Gastrocnemius medialis (tissue), 4 donors: ENCODE measurements around the gene WFDC13. TPM values are rescaled to one million over a fixed set of nuclear protein-coding genes. Genes with fewer than 3 reads are reported as not detected.

ENCODE experiments used
- ATAC-seq, 2 donors: fragments of 150-250 bp; one replicate each; pipeline ENCODE4 v1.9.1; 2016
- DNase-seq, 2 donors: peaks; one replicate each; pipeline ENCODE4 v3.0.0-alpha.2; 2019
- H3K27ac ChIP-seq, 4 donors: fragments of 200-600 bp; sonication (generic); 1 replicate in 1 of 4; 2 replicates in 3 of 4; pipeline ENCODE4 v1.5.1; 2016 to 2018; ENCODE audit warnings: mild to moderate bottlenecking in 2 of 4, moderate library complexity in 1 of 4
- H3K27me3 ChIP-seq, 3 donors: fragments of 200-600 bp; sonication (generic) in 2 of 3; 1 replicate in 1 of 3; 2 replicates in 2 of 3; pipeline versions ENCODE4 v1.5.1 to v1.6.0; 2016 to 2019; ENCODE audit warnings: mild to moderate bottlenecking in 1 of 3, moderate library complexity in 1 of 3
- H3K36me3 ChIP-seq, 2 donors: fragments of 200-600 bp; sonication (generic) in 1 of 2; one replicate each; pipeline ENCODE4 v1.5.1; 2017 to 2018
- H3K4me1 ChIP-seq, 2 donors: fragments of 200-600 bp; sonication (generic) in 1 of 2; one replicate each; pipeline ENCODE4 v1.5.1; 2016 to 2017; ENCODE audit warnings: mild to moderate bottlenecking in 2 of 2
- H3K4me3 ChIP-seq, 4 donors: fragments of 200-600 bp; sonication (generic) in 3 of 4; 1 replicate in 1 of 4; 2 replicates in 3 of 4; pipeline ENCODE4 v1.5.1; 2016 to 2019; ENCODE audit warnings: mild to moderate bottlenecking in 2 of 4
- H3K9me3 ChIP-seq, 3 donors: fragments of 200-600 bp; sonication (generic) in 2 of 3; 1 replicate in 1 of 3; 2 replicates in 2 of 3; pipeline ENCODE4 v1.5.1; 2016 to 2019
- CTCF ChIP-seq, 5 experiments: fragments of 450-650 bp in 3 of 5; fragments of 200-600 bp in 2 of 5; sonication (generic) in 2 of 5; IDR thresholded peaks in 4 of 5; conservative IDR thresholded peaks in 1 of 5; 1 replicate in 4 of 5; 2 replicates in 1 of 5; pipeline ENCODE4 v1.5.1; 2016 to 2019; ENCODE audit warnings: antibody characterized with exemption in 5 of 5, mild to moderate bottlenecking in 3 of 5, moderate library complexity in 3 of 5
- POLR2A ChIP-seq, 2 donors: fragments of 450-650 bp; IDR thresholded peaks; one replicate each; pipeline ENCODE4 v1.6.1; 2017; ENCODE audit warnings: antibody characterized with exemption in 2 of 2, mild to moderate bottlenecking in 2 of 2, moderate library complexity in 2 of 2
- in situ Hi-C, 4 donors: fragments of 200-750 bp; cut with MboI; loops; one replicate each; pipeline versions ENCODE4 v1.15.0 to v1.8.0; 2017; ENCODE audit warnings: low sequenced_read_pairs in 4 of 4
- intact Hi-C: fragments of 100-400 bp; cut with DNase I; formaldehyde crosslinking; loops from one replicate; pipeline ENCODE4 v1.15.1; 2023; ENCODE audit warnings: low total_unique reads
- total RNA-seq, 4 donors: library from RNA; depleted of rRNA; stranded (reverse); fragments of >200 nt; gene quantifications; one replicate each; pipeline versions ENCODE4 v1.1.0 to v1.2.3, GENCODE V29; 2016

WFDC13 gene
- total RNA-seq, 4 donors from 2014 or later = not detected

- TF ChIP-seq CTCF (IDR thresholded peaks at IDR 0.05 in 4 of 5, conservative IDR thresholded peaks at IDR 0.05 in 1 of 5) = no peak
- TF ChIP-seq POLR2A (IDR thresholded peaks at IDR 0.05) = no peak
- H3K9me3 ChIP-seq = no peaks in the 10 kb centered on the region
Observed at GRCh38 chr20:45722047-45722446, 20.2 kb downstream of the WFDC13 start, which contains the start of gene SPINT4. Gene SPINT4 (plus strand): TSS chr20:45722347. CDS start chr20:45722368, 21 bp downstream.

GRCh38 chr20:45725134-45725533 lies 23.3 kb downstream of the WFDC13 start:
- Histone ChIP-seq H3K9me3 (no peaks in the 10 kb centered on the region), H3K27ac (no peak overlapping the region), H3K4me3 (no peak overlapping the region), H3K27me3 (no peaks in the 10 kb centered on the region), H3K4me1 (no peaks in the 10 kb centered on the region), H3K36me3 (no peaks in the 10 kb centered on the region)
- DNase-seq (no peak), ATAC-seq (no peak)
- in situ Hi-C loops (no loop called here), intact Hi-C loops (no loop called here)
- no peak for TF ChIP-seq CTCF (IDR thresholded peaks at IDR 0.05 in 4 of 5, conservative IDR thresholded peaks at IDR 0.05 in 1 of 5)
- TF ChIP-seq POLR2A (IDR thresholded peaks at IDR 0.05) = no peak

More at GRCh38 chr20:45722047-45722446, 20.2 kb downstream of the WFDC13 start, which contains the start of gene SPINT4:
- Histone ChIP-seq H3K36me3 (no peaks in the 10 kb centered on the region), H3K27me3 (no peaks in the 10 kb centered on the region), H3K4me1 (no peaks in the 10 kb centered on the region), H3K27ac (no peak within 1 kb of the TSS), H3K4me3 (no peak within 1 kb of the TSS)
- intact Hi-C loops = no loop called here
- in situ Hi-C loops = loop anchor here in 2 of 4 donors (25.0 kb wide), 1 partner anchor 110 kb away; no protein-coding TSS in a partner anchor
- ATAC-seq (no peak), DNase-seq (no peak)

- Histone ChIP-seq H3K9me3 (no peaks in the 10 kb centered on the region), H3K4me1 (no peaks in the 10 kb centered on the region), H3K36me3 (no peaks in the 10 kb centered on the region), H3K27me3 (no peaks in the 10 kb centered on the region), H3K4me3 (no peak overlapping the region), H3K27ac (no peak overlapping the region)
- in situ Hi-C loops = no loop called here
- intact Hi-C loops = no loop called here
- DNase-seq = no peak
- TF ChIP-seq CTCF (IDR thresholded peaks at IDR 0.05 in 4 of 5, conservative IDR thresholded peaks at IDR 0.05 in 1 of 5) (no peak), POLR2A (IDR thresholded peaks at IDR 0.05) (no peak)
- no peak for ATAC-seq
Observed at GRCh38 chr20:45727044-45727443, 25.2 kb downstream of the WFDC13 start.

GRCh38 chr20:45732199-45732598 lies 30.4 kb downstream of the WFDC13 start:
- H3K36me3 ChIP-seq = no peaks in the 10 kb centered on the region
- H3K4me1 ChIP-seq = no peaks in the 10 kb centered on the region
- no peak overlapping the region for H3K4me3 ChIP-seq
- H3K27me3 ChIP-seq = no peaks in the 10 kb centered on the region
- in situ Hi-C loops = no loop called here
- intact Hi-C loops = no loop called here
- DNase-seq (no peak), ATAC-seq (no peak)
- H3K9me3 ChIP-seq = peaks cover 0 to 6% (median 0%) of the 10 kb centered on the region in 3 donors
- TF ChIP-seq CTCF (IDR thresholded peaks at IDR 0.05 in 4 of 5, conservative IDR thresholded peaks at IDR 0.05 in 1 of 5) (no peak), POLR2A (IDR thresholded peaks at IDR 0.05) (no peak)
- H3K27ac ChIP-seq = no peak overlapping the region

- H3K36me3 ChIP-seq = no peaks in the 10 kb centered on the region
- in situ Hi-C loops (no loop called here), intact Hi-C loops (no loop called here)
- no peak for TF ChIP-seq POLR2A (IDR thresholded peaks at IDR 0.05)
- no peak for TF ChIP-seq CTCF (IDR thresholded peaks at IDR 0.05 in 4 of 5, conservative IDR thresholded peaks at IDR 0.05 in 1 of 5)
- H3K4me3 ChIP-seq = no peak overlapping the region
- H3K27ac ChIP-seq = no peak overlapping the region
- no peaks in the 10 kb centered on the region for H3K27me3 ChIP-seq
- peaks cover 0 to 6% (median 0%) of the 10 kb centered on the region in 3 donors for H3K9me3 ChIP-seq
- DNase-seq = no peak
- no peaks in the 10 kb centered on the region for H3K4me1 ChIP-seq
- no peak for ATAC-seq
Observed at GRCh38 chr20:45735552-45735951, 33.7 kb downstream of the WFDC13 start.
